ENCODE results near the gene STEAP2.
"Not testable (repeated sequence)": the region's sequence is repeated elsewhere in the genome, so short reads cannot be mapped to it uniquely, and the experiment has no call there.

The STEAP2 gene

GRCh38 chr7:90236721-90237289 is 25.3 kb downstream of the STEAP2 start:
- H3K4me3 ChIP-seq (ENCODE audit: low read length) = no peak overlapping the region
- TF ChIP-seq ZNF274 (IDR thresholded peaks at IDR 0.05; ENCODE audit: low read depth, low read length) = no peak

GRCh38 chr7:90238022-90238421 is 26.5 kb downstream of the STEAP2 start:
- TF ChIP-seq ZNF274 (IDR thresholded peaks at IDR 0.05; ENCODE audit: low read depth, low read length) = no peak
- no peak overlapping the region for H3K4me3 ChIP-seq (ENCODE audit: low read length)

- TF ChIP-seq ZNF274 (IDR thresholded peaks at IDR 0.05; ENCODE audit: low read depth, low read length) = no peak
- no peak overlapping the region for H3K4me3 ChIP-seq (ENCODE audit: low read length)
Observed at GRCh38 chr7:90238583-90238982, 27.0 kb downstream of the STEAP2 start.

- no peak for TF ChIP-seq ZNF274 (IDR thresholded peaks at IDR 0.05; ENCODE audit: low read depth, low read length)
- H3K4me3 ChIP-seq (ENCODE audit: low read length) = no peak overlapping the region
Observed at GRCh38 chr7:90239050-90239449, 27.5 kb downstream of the STEAP2 start.

GRCh38 chr7:90239625-90240228 is 28.2 kb downstream of the STEAP2 start:
- TF ChIP-seq ZNF274 (IDR thresholded peaks at IDR 0.05; ENCODE audit: low read depth, low read length) = no peak
- H3K4me3 ChIP-seq (ENCODE audit: low read length) = no peak overlapping the region

GRCh38 chr7:90242369-90243168 is 31.0 kb downstream of the STEAP2 start:
- H3K4me3 ChIP-seq (ENCODE audit: low read length) = no peak overlapping the region
- TF ChIP-seq ZNF274 (IDR thresholded peaks at IDR 0.05; ENCODE audit: low read depth, low read length) = no peak

GRCh38 chr7:90243556-90243955 is 32.0 kb downstream of the STEAP2 start:
- H3K4me3 ChIP-seq (ENCODE audit: low read length) = no peak overlapping the region
- no peak for TF ChIP-seq ZNF274 (IDR thresholded peaks at IDR 0.05; ENCODE audit: low read depth, low read length)

- TF ChIP-seq ZNF274 (IDR thresholded peaks at IDR 0.05; ENCODE audit: low read depth, low read length) = no peak
- H3K4me3 ChIP-seq (ENCODE audit: low read length) = peak overlapping the region; percentile 77
Observed at GRCh38 chr7:90244565-90244908, 33.0 kb downstream of the STEAP2 start.

- no peak for TF ChIP-seq ZNF274 (IDR thresholded peaks at IDR 0.05; ENCODE audit: low read depth, low read length)
- peak within 1 kb of the TSS; percentile 77 for H3K4me3 ChIP-seq (ENCODE audit: low read length)
Observed at GRCh38 chr7:90244909-90245851, 33.6 kb downstream of the STEAP2 start, which contains the start of gene CFAP69. Gene CFAP69, plus strand, starts transcription at chr7:90245174. Its CDS starts 251 bp downstream, at chr7:90245425.

- no peak overlapping the region for H3K4me3 ChIP-seq (ENCODE audit: low read length)
- TF ChIP-seq ZNF274 (IDR thresholded peaks at IDR 0.05; ENCODE audit: low read depth, low read length) = no peak
Observed at GRCh38 chr7:90246171-90246570, 34.6 kb downstream of the STEAP2 start.

- TF ChIP-seq ZNF274 (IDR thresholded peaks at IDR 0.05; ENCODE audit: low read depth, low read length) = no peak
- no peak overlapping the region for H3K4me3 ChIP-seq (ENCODE audit: low read length)
Observed at GRCh38 chr7:90248706-90249105, 37.2 kb downstream of the STEAP2 start.

GRCh38 chr7:90250601-90251303 is 39.2 kb downstream of the STEAP2 start:
- no peak overlapping the region for H3K4me3 ChIP-seq (ENCODE audit: low read length)
- TF ChIP-seq ZNF274 (IDR thresholded peaks at IDR 0.05; ENCODE audit: low read depth, low read length) = no peak

GRCh38 chr7:90251304-90251635 is 39.7 kb downstream of the STEAP2 start:
- no peak for TF ChIP-seq ZNF274 (IDR thresholded peaks at IDR 0.05; ENCODE audit: low read depth, low read length)
- H3K4me3 ChIP-seq (ENCODE audit: low read length) = no peak overlapping the region

GRCh38 chr7:90256011-90256410 is 44.5 kb downstream of the STEAP2 start:
- H3K4me3 ChIP-seq (ENCODE audit: low read length) = not testable (repeated sequence)
